ENCODE results near the gene ZNF710.

- TF ChIP-seq POLR2A (IDR thresholded peaks at IDR 0.05) (no peak), CTCF (IDR thresholded peaks at IDR 0.05) (no peak)
Measured at GRCh38 chr15:90000186-90001001, 730 bp upstream of the ZNF710 start.
